HG03066 (cell line): Measurements from ENCODE around the gene FHDC1.

Experiments used
- ATAC-seq: cut with Tn5 transposase; IDR thresholded peaks from one replicate; pipeline ENCODE4 v1.9.1; 2021; ENCODE audit warnings: low read depth; ENCODE audit not compliant: unreplicated experiment

FHDC1 gene

GRCh38 chr4:152979731-152980330 is 43.7 kb downstream of the FHDC1 start:
- no peak for ATAC-seq

GRCh38 chr4:152981278-152981677 is 45.2 kb downstream of the FHDC1 start:
- no peak for ATAC-seq

- no peak for ATAC-seq
Observed at GRCh38 chr4:152981842-152982241, 45.7 kb downstream of the FHDC1 start.

GRCh38 chr4:152983221-152983620 is 47.1 kb downstream of the FHDC1 start:
- no peak for ATAC-seq

- no peak for ATAC-seq
Observed at GRCh38 chr4:152983774-152984411, 47.8 kb downstream of the FHDC1 start.

- ATAC-seq = no peak
Observed at GRCh38 chr4:152988721-152989553, 52.8 kb downstream of the FHDC1 start.

GRCh38 chr4:152989554-152989970 is 53.4 kb downstream of the FHDC1 start:
- no peak for ATAC-seq

- ATAC-seq = no peak
Observed at GRCh38 chr4:152990471-152991131, 54.5 kb downstream of the FHDC1 start.

- ATAC-seq = no peak
Observed at GRCh38 chr4:152991398-152991797, 55.3 kb downstream of the FHDC1 start.

GRCh38 chr4:152992027-152992426 is 55.9 kb downstream of the FHDC1 start:
- no peak for ATAC-seq

GRCh38 chr4:152992466-152992865 is 56.3 kb downstream of the FHDC1 start:
- ATAC-seq = no peak

- ATAC-seq = no peak
Observed at GRCh38 chr4:152994038-152994437, 57.9 kb downstream of the FHDC1 start.

- ATAC-seq = no peak
Observed at GRCh38 chr4:152996111-152996571, 60.0 kb downstream of the FHDC1 start.

GRCh38 chr4:152996672-152997071 is 60.5 kb downstream of the FHDC1 start:
- no peak for ATAC-seq

- ATAC-seq = no peak
Observed at GRCh38 chr4:152997288-152997687, 61.2 kb downstream of the FHDC1 start.

GRCh38 chr4:152997771-152998487 is 61.8 kb downstream of the FHDC1 start:
- ATAC-seq = no peak

GRCh38 chr4:152998861-152999260 is 62.7 kb downstream of the FHDC1 start:
- no peak for ATAC-seq

- ATAC-seq = no peak
Observed at GRCh38 chr4:152999346-153000075, 63.4 kb downstream of the FHDC1 start.

GRCh38 chr4:153000076-153000420 is 63.9 kb downstream of the FHDC1 start:
- no peak for ATAC-seq

GRCh38 chr4:153001626-153002025 is 65.5 kb downstream of the FHDC1 start:
- ATAC-seq = no peak
